ENCODE data around the gene CES4A. TPM values are rescaled to one million over a fixed set of nuclear protein-coding genes. Genes with fewer than 3 reads are reported as not detected.

Gene CES4A
- total and polyA plus RNA-seq, 2 of the 13 experiments (the other 11 are each of a cell fraction or from before 2014, with no cell fraction given), result 0.09 to 0.17 TPM

GRCh38 chr16:66961065-66961744 is 27.2 kb upstream of the CES4A start, which contains the start of gene CES3 (continued):
- TF ChIP-seq ZNF589 (CRISPR knock-in tag; conservative IDR thresholded peaks at IDR 0.05), result 0 out of 2 replicates have a peak, but pooled peaks have one; percentile 6
- no peak for TF ChIP-seq HHEX (CRISPR knock-in tag; IDR thresholded peaks at IDR 0.05)
- no peak for TF ChIP-seq ONECUT2 (CRISPR knock-in tag; IDR thresholded peaks at IDR 0.05)
- TF ChIP-seq SIX1 (CRISPR knock-in tag; IDR thresholded peaks at IDR 0.05; ENCODE audit: borderline replicate concordance), result peak; percentile 28; the same call in 1 of the 2 replicates
- no peak for TF ChIP-seq SKIL (CRISPR knock-in tag; IDR thresholded peaks at IDR 0.05; ENCODE audit: borderline replicate concordance)
- TF ChIP-seq POLR2AphosphoS2 (IDR thresholded peaks at IDR 0.05; ENCODE audit: low read depth, low read length), result no peak
- no peak for TF ChIP-seq KMT2A (CRISPR knock-in tag; IDR thresholded peaks at IDR 0.05)
- TF ChIP-seq PBX2 (CRISPR knock-in tag; IDR thresholded peaks at IDR 0.05), result no peak
- 0 out of 2 replicates have a peak, but pooled peaks have one; percentile 25 for TF ChIP-seq HNF4A (CRISPR knock-in tag; IDR thresholded peaks at IDR 0.05)
- TF ChIP-seq ZNF17 (CRISPR knock-in tag; IDR thresholded peaks at IDR 0.05), result no peak
- no peak for TF ChIP-seq HNF4G (IDR thresholded peaks at IDR 0.05; ENCODE audit: borderline replicate concordance, low read depth, low read length)
- TF ChIP-seq HNF4G (CRISPR knock-in tag; IDR thresholded peaks at IDR 0.05; ENCODE audit: borderline replicate concordance, low read depth), result no peak
- TF ChIP-seq SUZ12 (IDR thresholded peaks at IDR 0.05; ENCODE audit: low read depth, low read length), result no peak
- 0 out of 2 replicates have a peak, but pooled peaks have one; percentile 16 for TF ChIP-seq ZNF639 (CRISPR knock-in tag; conservative IDR thresholded peaks at IDR 0.05)
- TF ChIP-seq NR2F6 (IDR thresholded peaks at IDR 0.05), result no peak
- TF ChIP-seq NR2F6 (CRISPR knock-in tag; IDR thresholded peaks at IDR 0.05), result no peak
- TF ChIP-seq BCLAF1 (IDR thresholded peaks at IDR 0.05), result no peak
- TF ChIP-seq ZNF879 (CRISPR knock-in tag; IDR thresholded peaks at IDR 0.05), result no peak
- 0 out of 2 replicates have a peak, but pooled peaks have one; percentile 41 for TF ChIP-seq ZNF430 (CRISPR knock-in tag; IDR thresholded peaks at IDR 0.05)
- TF ChIP-seq TOE1 (CRISPR knock-in tag; IDR thresholded peaks at IDR 0.05), result peak; percentile 52; the same call in 1 of the 2 replicates
- TF ChIP-seq KDM6A (CRISPR knock-in tag; IDR thresholded peaks at IDR 0.05; ENCODE audit: low read depth), result no peak
- TF ChIP-seq ZBTB39 (CRISPR knock-in tag; IDR thresholded peaks at IDR 0.05), result no peak
- TF ChIP-seq SNRNP70 (IDR thresholded peaks at IDR 0.05; ENCODE audit: low read depth, low read length), result no peak
